D341Med (cell line): ENCODE results near the gene USP34.
"Not testable (repeated sequence)": the region's sequence is repeated elsewhere in the genome, so short reads cannot be mapped to it uniquely, and the experiment has no call there.

Experiments used
- DNase-seq: peaks from one replicate; pipeline ENCODE4 v3.0.0; 2012; ENCODE audit warnings: low spot score

USP34 gene

GRCh38 chr2:61423714-61424113 lies 47.2 kb downstream of the USP34 start:
- no peak for DNase-seq

GRCh38 chr2:61421611-61422010 lies 49.3 kb downstream of the USP34 start:
- DNase-seq: no peak

- DNase-seq: no peak
Measured at GRCh38 chr2:61420991-61421544, 49.8 kb downstream of the USP34 start.

GRCh38 chr2:61419570-61419969 lies 51.3 kb downstream of the USP34 start:
- no peak for DNase-seq

GRCh38 chr2:61419129-61419528 lies 51.8 kb downstream of the USP34 start:
- DNase-seq: no peak

- no peak for DNase-seq
Measured at GRCh38 chr2:61416871-61417645, 53.8 kb downstream of the USP34 start.

- no peak for DNase-seq
Measured at GRCh38 chr2:61415265-61415664, 55.6 kb downstream of the USP34 start.

- no peak for DNase-seq
Measured at GRCh38 chr2:61414674-61415073, 56.2 kb downstream of the USP34 start.

- no peak for DNase-seq
Measured at GRCh38 chr2:61411109-61411508, 59.8 kb downstream of the USP34 start.

- DNase-seq: no peak
Measured at GRCh38 chr2:61410185-61410584, 60.7 kb downstream of the USP34 start.

- DNase-seq: no peak
Measured at GRCh38 chr2:61405813-61406212, 65.1 kb downstream of the USP34 start.

- DNase-seq: no peak
Measured at GRCh38 chr2:61404438-61404837, 66.4 kb downstream of the USP34 start.

GRCh38 chr2:61398413-61398812 lies 72.5 kb downstream of the USP34 start:
- no peak for DNase-seq

- DNase-seq: no peak
Measured at GRCh38 chr2:61396005-61396404, 74.9 kb downstream of the USP34 start.

GRCh38 chr2:61387588-61387987 lies 83.3 kb downstream of the USP34 start:
- DNase-seq: not testable (repeated sequence)

GRCh38 chr2:61380882-61381197 lies 90.0 kb downstream of the USP34 start:
- not testable (repeated sequence) for DNase-seq

GRCh38 chr2:61380056-61380881 lies 90.6 kb downstream of the USP34 start:
- DNase-seq: no peak

GRCh38 chr2:61379521-61379920 lies 91.4 kb downstream of the USP34 start:
- DNase-seq: no peak

- DNase-seq: no peak
Measured at GRCh38 chr2:61378281-61378680, 92.6 kb downstream of the USP34 start.

GRCh38 chr2:61377046-61377445 lies 93.8 kb downstream of the USP34 start:
- DNase-seq: no peak

- no peak for DNase-seq
Measured at GRCh38 chr2:61376211-61376610, 94.7 kb downstream of the USP34 start.

- no peak for DNase-seq
Measured at GRCh38 chr2:61371027-61371426, 99.9 kb downstream of the USP34 start.
